HuH-7 (cell line): ENCODE data around the gene FARS2.

Experiments
- DNase-seq: peaks from one replicate; pipeline ENCODE4 v3.0.0; 2011; ENCODE audit warnings: low spot score

The FARS2 gene

DNA sequence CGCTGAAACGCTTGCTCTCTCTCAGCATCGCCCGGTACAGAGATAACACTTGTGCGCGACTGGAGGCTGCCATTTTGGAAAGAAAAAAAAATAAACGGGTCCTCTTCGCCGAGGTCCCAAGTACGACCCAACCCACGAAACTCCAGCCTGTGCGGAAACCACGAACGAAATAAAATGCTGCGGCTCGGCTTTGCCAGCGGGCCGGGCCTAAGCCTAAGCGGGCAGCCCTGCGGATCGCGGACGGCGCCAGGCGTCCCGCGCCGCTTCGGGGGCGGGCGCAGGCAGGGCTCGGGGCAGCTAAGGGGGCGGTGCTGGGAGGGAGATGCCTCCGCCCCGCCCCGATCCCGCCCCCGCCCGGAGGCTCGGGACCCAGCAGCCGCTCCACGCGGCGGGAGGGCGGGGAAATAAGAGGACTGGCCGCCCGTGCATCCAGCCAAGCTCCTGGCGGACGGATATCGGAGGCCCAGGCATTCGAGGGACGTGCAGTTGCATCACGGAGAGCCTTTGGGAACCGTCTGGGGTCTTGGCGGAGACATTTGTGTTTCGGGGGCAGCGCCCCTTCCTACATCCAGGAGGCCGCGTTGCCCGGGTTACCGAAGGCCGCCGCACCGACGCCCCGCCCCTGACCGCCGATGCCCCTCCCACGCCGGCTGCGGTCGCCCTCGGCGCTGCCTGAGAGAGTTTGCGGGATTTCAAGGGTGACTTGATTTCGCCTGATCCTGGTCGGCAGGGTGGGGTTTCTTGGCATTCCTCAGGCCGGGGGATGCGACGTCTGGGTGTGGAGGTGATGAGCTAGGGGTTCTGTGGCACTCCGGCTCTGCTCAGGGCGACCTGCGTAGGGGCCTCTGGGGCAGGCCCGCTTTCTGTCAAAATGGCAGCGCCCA is at the start of gene FARS2, which contains the start of gene LYRM4:
TSS of gene FARS2 (plus strand) at position 853 of the 884 bp plus-strand sequence.
TSS of gene LYRM4 (minus strand) at position 290 of the 884 bp plus-strand sequence. CDS start at position 73, 217 bp downstream.
- peak; percentile 72 for DNase-seq

GRCh38 chr6:5213836-5214235 is 47.5 kb upstream of the FARS2 start:
- no peak for DNase-seq

DNA sequence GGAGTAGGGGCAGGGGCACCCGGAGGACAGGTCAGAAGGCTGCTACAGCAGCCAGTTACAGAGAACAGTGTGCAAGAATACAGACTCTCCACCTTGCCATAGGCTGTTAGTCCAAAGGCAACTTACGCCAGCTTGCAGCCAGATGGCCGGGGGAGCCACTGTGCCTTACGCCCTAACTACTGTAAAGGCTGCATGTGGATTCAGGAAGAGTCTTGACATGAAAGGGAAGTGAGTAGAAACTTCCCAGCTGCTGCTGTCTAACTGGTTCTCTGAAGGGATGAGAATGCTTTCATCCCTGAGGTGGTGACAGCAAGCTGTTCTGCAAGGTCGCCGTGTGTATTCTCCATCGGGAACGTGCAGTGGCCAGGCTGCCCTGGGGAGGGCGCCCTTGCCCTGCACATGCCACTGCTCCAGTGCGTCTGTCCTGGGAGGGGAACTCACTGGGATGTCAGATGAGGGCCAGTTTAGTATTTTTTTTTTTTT is 46.7 kb upstream of the FARS2 start:
- peak; percentile 54 for DNase-seq

DNA sequence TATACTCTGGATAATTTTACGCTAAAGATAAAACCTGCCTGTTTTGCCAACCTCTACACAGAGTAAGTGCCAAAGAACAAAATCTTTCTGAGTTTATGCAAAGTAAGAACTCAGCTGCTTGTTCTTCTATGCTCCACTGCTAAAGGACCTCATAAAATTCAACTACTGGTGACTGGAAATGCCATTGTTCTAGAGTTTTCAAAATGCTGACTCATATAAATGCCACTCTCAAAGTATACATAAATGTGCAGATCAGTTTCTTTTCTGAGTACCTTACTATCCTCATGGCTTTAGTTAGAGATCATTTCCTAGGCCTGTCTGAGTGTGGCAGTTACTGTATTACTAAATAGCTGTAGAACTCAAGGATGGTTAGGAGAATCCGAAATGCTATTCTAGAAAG is 46.2 kb upstream of the FARS2 start:
- no peak for DNase-seq

DNA sequence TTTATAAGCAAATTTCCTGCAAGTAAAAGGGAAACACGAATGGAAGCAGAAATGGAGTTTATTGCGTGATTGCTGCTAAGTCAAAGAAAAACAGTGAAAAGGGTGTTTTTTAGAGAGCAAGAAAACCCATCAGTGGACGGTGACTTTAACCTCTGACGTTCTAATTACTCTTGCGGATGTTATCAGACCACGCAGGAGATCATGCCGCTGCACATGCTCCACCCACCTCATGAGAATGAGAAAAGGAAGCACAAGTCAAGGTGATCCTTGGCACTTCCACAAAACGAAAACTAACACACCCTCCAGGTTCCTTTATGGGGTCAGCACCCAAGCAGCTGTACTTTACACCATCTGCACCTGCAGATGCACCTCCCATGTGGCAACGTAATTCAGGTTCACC is 45.5 kb upstream of the FARS2 start:
- no peak for DNase-seq

DNA sequence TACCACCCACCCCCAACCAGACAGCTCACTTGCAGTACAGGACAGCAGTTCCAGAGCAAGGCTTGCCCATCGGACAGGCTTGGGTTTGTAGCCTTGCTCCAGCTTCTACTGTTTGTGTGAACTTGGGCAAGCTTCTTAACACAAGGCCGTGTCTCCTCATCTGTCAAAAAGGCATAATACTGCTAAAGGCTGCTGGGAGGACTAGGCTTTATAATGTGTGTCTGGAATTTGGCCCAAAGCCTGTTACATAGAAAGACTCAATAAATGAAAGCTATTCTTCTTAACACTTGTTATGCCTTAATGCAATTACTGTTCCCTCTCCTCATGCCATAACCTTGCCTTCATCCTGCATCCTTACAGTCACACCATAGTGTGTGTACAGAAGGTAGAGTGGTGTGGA is 44.0 kb upstream of the FARS2 start:
- DNase-seq, result no peak

- DNase-seq, result no peak
Observed at GRCh38 chr6:5219011-5219691, 42.2 kb upstream of the FARS2 start.

GRCh38 chr6:5220443-5220842 is 40.9 kb upstream of the FARS2 start:
- DNase-seq, result no peak

DNA sequence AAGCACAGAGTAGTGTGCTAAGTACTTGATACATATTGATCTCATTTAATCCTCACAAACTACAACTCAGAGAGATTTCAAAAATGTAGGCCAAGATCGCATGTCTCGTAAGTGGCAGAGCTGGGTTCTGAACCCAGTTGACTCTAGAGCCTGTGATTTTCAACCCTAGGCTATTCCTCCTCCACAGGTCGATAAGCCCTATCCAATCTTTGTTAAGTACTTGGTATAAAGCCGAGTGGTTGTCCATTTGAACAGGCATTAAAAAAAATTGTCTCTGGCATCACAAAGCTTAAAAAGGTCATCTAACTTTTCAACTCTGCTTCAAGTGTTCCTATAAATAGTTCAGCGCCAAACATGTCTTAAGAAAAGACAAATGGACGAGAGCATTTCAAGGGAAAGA is 38.0 kb upstream of the FARS2 start:
- DNase-seq, result no peak

DNA sequence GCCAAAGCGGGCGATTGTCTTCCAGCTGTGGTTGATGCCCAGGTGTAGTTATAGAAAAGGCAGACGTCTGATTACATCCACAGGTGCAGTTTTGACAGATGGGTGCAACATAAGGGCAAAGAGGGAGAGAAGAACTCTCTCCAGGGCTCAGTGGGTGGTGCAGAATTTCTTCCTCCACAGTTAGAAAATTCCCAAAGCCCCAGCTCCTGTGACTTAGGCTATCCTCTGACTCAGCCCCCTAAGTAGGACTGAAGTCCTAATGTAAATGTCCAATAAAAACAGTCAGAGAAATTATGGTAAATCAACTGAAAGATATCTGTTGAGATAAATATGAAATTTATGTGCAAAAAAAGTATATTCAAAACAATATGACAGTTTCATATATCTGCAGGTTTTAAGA is 32.0 kb upstream of the FARS2 start:
- DNase-seq, result no peak

DNA sequence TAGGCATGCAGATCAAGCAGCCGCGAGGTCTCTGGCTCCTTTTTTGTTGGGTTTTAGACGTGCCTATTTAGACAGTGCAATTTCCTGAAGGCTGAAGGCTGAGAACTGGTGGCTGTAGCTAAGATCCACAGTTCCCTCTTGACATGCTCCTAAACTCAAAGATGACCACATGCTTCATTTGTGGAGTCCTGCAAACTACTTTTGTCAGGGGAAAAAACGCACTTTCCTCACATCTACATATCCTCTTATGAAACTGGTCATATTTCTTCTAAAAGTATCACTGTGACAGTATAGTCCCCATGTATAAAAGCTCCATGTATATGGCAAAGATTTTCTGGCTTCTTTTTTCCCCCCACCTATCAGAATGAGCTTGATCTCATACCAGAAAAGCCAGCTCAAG is 31.2 kb upstream of the FARS2 start:
- DNase-seq, result no peak

- no peak for DNase-seq
Observed at GRCh38 chr6:5231289-5231688, 30.0 kb upstream of the FARS2 start.

DNA sequence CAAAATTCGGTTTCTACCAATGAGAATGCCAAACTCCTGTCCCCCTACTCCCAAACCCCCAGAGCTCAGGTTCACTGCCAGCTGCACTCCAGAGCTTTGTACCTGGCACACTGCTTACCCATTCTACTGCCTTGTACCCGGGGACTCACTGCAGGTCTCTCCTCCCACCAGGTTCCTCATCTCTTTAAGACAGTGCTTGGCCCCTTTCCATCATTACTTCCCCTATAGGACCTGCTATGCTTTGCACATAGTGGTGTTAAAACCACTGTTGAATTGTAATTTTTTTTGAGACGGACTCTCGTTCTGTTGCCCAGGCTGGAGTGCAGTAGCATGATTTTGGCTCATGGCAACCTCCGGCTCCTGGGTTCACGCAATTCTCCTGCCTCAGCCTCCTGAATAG is 26.4 kb upstream of the FARS2 start:
- DNase-seq, result no peak

DNA sequence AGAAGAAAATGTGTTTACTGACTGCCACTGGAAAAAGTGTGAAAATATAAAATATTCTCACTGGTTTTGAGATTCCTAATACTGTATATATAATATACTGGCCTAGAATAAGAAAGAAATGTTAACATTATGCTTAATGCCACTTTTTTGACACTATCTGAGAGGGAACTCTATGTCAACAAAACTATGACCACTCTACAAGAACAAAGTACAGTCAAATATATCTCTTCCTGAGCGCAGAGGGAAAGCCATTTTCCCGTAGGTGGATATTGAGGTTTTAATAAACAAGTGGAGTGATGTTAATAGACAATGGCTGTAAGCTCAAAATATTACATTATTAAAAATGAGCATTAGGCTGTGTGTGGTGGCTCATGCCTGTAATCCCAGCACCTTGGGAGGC is 25.5 kb upstream of the FARS2 start:
- no peak for DNase-seq

DNA sequence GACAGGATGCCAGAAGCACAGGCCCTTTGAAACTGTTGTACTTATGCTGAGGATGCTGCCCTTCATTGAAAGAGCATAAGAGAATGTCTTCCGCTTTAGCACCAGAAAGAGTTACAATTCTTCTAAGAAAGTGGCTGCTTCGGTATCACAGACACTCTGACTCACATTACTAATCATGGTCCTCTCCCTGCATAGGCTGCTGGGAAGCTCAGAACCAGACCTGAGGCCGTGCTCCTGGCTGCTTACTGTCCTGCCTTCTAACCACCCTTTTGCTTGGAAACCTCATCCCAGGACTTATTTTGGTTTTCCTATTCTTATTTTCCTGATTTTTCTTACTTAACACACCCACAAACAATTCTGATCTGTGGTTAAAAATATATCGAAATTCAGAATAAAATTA is 23.5 kb upstream of the FARS2 start:
- no peak for DNase-seq

- no peak for DNase-seq
Observed at GRCh38 chr6:5238336-5238735, 23.0 kb upstream of the FARS2 start.

- DNase-seq, result no peak
Observed at GRCh38 chr6:5241252-5241651, 20.1 kb upstream of the FARS2 start.

- no peak for DNase-seq
Observed at GRCh38 chr6:5243069-5243468, 18.2 kb upstream of the FARS2 start.

GRCh38 chr6:5246141-5247097 is 14.9 kb upstream of the FARS2 start:
- DNase-seq, result no peak

DNA sequence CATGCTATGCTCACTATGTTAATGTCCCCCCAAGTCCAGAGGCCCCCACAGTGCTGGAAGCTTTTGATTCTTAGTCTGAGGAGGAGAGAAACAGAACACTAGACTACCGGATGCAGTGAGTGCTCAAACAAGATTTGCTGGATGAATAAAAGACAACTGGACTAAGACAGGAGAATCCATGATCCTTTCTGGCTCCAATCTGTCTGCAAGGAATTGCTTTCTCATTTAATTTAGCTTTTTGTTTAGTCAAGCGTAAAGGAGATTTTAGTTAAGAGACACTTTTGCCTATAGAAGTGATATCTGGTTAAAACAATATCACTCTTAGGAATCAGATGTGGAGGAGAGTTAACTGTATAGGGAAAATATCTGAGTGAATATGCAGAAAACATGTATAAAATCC is 14.1 kb upstream of the FARS2 start:
- DNase-seq, result no peak

DNA sequence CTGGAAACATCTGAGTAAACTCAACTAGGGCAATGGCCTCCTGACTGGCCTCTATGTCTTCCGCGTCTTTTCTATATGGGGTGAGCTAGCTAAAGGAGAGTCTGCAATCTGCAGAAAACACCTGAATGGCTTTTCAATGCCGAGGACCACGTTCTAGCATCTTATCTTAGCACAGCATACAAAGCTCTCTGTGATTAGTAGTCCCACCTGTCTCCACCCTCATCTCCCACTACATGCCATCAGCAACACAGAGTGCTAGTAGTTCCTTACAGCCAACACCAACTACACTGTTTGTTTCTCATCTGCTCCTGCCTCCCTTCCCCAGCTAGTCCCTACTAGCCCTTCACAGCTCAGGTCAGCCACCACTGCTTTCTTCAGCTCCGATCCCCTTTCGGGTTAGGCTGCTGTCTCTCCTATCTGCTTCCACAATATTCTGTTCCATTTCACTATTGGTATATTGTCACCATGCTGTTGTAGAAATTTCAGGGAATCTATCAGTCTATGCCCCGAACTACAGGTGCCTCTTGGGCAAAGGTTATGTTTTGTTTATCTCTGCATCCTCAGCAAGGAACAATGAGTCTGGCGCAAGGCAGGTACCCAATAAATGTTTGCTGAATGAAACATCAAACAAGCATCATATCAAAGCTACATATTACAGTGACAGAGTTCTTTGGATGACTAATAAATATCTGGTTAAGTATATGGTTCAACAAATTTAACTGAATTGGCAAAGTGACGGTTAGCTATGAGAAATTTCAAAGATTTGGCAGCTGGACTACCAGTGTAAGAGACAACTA is 12.8 kb upstream of the FARS2 start:
- no peak for DNase-seq
